HTR-8/SVneo (cell line): ENCODE results near the gene PLXNA4.

Experiments used
- DNase-seq: peaks from one replicate; pipeline ENCODE4 v3.0.0; 2011; ENCODE audit warnings: low spot score, mixed read lengths; ENCODE audit not compliant: insufficient read length
- FAIRE-seq: peaks from 2 replicates; lab custom pipeline; 2011; peaks lifted over from hg19 to GRCh38; lab: Jason Lieb, UNC

The PLXNA4 gene

DNA sequence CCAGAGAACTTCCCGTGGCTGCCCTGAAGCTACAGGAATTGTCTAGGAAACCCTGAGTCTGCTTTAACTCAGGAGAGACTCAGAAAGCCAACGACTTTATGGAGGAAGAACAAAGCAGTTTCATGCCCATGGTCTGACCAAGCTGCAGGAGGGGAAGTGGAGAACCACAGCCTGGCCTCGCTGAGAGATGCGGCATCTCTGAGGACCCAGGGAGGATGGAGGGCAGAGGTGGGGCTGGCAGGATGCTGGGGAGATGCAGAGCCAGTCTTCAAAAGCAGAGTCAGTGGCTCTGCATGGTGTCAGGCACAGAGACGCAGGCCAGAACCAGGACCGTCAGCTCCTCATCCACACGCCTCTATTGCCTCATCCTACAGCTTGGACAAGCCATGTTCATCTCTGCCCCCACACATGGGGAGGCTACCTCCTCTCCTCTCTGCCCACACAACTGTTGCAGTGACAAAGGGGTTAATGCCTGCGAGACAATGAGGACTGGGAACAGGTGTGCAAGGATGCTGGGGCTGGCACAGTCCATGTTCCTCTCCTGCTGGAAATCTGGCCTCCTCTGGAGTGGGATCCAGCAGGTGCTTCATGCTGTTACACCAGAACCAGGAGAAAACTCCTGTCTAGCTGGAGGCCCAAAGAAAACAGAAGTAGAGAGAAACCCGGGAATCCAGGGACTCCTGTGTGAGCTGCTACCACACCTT is 267.0 kb downstream of the PLXNA4 start:
- FAIRE-seq (no peak), DNase-seq (no peak)

DNA sequence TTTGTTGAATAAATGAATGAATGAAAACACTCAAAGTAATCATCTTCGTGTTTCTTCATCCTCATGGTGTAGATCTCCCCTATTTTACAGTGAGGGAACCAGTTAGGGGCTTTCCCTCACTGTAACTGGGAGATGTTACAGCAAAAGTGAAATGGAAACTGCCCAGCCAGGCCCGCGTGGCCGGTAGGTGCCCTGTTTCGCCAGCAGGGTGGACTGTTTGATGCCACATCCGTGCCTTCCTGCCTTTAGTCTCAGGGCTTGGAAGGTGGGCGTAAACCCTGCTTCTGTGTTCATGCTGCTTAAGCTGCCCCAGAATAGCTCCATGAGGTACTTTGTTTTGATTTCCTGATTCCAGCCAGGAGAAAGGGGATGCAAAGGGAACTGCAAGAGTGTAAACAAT is 268.8 kb downstream of the PLXNA4 start:
- no peak for DNase-seq
- FAIRE-seq = no peak

- FAIRE-seq (no peak), DNase-seq (no peak)
These were observed 275.5 kb downstream of the PLXNA4 start for GRCh38 chr7:132300599-132301277.

- DNase-seq (no peak), FAIRE-seq (no peak)
These were observed 277.5 kb downstream of the PLXNA4 start for GRCh38 chr7:132298790-132299189.

DNA sequence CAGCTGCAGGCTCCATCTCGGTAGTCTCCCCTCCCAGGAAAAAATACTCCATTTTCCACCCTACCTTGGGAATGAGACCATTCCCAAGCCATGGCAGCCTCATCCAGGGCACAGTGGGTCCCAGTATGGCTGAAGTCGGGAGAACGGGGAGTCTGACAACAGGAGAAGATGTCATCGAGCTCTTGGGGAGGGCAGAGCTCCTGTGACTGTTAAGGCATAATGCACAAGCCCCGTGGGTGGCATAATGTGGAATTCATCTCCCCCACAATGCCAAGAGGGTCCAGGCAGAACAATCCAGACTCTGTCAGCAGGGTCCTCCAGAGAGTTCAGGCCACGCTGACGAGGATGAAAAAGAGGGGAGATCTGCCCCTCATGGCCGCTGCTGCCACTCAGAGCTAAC is 279.4 kb downstream of the PLXNA4 start:
- no peak for DNase-seq
- FAIRE-seq = no peak

- no peak for FAIRE-seq
These were observed 281.1 kb downstream of the PLXNA4 start for GRCh38 chr7:132295175-132295574.

GRCh38 chr7:132292803-132293202 is 283.5 kb downstream of the PLXNA4 start:
- no peak for FAIRE-seq
- no peak for DNase-seq

More at GRCh38 chr7:132295175-132295574, 281.1 kb downstream of the PLXNA4 start:
- no peak for DNase-seq

DNA sequence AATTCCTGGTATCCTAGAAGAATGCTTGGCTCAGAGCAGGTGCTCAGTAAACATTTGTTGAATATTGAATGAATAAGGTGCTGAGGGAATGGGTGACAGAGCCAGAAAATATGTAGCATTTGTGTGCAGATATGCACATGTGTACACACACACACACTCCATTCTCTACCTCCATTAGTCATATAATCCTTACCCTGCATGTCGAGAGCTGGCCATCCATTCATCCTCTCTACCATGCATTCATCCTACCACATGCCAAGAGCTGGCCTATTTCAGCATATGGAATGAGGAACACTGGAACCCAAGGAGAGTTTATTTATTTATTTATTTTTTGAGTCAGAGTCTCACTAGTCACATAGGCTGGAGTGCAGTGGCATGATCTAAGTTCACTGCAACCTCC is 284.8 kb downstream of the PLXNA4 start:
- FAIRE-seq = no peak
- no peak for DNase-seq

- no peak for DNase-seq
- no peak for FAIRE-seq
These were observed 286.2 kb downstream of the PLXNA4 start for GRCh38 chr7:132290021-132290420.

GRCh38 chr7:132286836-132287235 is 289.4 kb downstream of the PLXNA4 start:
- FAIRE-seq (no peak), DNase-seq (no peak)

DNA sequence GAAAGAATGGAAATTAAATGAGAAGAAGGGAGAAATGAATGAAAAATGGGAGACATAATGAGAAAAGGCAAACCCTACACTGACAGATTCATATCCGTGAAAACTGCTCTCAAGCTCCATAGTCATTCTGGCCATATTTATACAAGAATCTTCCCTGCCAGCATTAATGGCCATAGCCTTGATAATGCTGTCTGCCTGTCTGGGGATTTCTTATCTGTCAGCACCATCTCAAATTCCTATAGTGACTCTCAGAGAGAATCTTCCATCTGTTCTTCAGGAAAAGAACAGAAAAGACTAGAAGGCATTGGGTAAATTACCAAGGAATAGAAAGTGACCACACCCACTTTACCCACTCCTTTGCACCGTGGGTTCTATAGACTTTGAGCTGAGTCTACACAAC is 295.9 kb downstream of the PLXNA4 start:
- DNase-seq = no peak
- FAIRE-seq = no peak

DNA sequence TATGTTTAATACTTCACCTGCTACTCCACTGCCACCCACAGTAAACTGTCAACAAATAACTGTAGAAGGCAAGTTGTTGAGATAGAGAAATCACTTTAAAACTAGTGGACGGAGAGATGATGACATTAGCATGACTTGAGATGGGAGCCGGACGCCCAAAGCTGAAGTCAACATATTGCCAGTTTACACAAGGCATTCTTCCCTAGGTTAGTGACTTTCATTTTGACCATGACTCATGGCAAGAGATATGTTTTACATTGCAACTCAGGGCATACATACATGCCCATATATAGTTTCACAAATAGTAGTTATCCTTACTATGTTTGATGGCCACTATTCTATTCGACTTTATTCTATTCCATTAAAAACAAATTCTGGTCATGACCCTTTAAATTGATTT is 296.6 kb downstream of the PLXNA4 start:
- DNase-seq = no peak
- no peak for FAIRE-seq

GRCh38 chr7:132276976-132277725 is 299.1 kb downstream of the PLXNA4 start:
- DNase-seq = no peak
- no peak for FAIRE-seq

DNA sequence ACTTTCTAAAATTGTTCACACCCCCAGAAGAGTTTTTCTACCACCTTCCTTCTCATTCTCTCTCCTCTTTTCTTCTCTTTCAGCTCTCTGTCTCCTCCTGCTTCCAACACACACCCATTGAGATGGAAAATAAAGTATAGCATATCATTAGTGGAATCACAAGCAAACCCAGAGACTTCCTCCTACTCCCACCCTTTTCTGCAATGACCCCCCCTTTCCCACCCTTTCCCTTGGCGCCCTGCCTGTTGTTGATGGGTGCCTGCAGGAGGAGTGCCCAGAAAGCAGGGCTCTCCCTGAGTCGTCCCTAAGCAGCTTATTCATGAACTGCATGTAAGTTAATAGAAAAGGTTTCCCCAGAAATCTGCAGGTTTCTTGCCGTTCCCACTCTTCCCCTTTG is 300.0 kb downstream of the PLXNA4 start:
- no peak for DNase-seq
- FAIRE-seq = no peak

DNA sequence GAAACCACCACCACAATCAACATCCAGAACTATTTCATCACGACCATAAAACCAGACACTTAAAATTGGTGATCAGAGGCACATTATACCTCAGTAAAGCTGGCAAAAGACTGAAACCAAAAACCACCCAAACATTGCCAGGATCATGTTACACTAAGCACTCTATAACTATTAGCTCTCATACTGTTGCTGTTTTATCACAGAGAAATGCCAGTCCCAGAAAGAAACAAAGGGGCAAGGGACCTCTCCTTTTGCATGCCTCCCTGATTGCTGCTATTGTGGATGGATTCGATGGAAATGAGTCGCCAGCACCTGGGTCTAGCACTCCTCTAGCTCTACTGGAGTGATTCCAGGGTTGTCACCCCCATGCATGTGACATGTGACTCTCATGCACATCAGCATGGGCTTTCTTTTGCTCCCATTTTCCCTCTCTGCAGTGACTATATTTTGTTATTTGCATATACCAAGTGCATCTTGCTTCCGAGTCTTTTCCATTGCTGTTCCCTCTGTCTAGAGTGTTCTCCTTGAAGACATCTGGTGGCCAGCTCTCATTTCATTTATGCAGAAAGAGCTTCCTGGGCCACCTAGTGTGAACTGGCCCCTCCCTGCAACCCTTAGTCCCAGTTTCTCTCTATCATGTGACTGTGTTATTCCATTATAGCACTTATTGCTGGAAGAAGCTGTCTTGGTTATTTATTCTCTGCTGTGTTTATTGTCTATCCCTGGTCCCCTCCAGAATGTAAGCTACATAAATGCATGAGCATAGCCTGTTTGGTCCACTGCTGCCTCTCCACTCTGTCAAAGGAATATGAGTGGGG is 300.6 kb downstream of the PLXNA4 start:
- FAIRE-seq = no peak
- DNase-seq = no peak

DNA sequence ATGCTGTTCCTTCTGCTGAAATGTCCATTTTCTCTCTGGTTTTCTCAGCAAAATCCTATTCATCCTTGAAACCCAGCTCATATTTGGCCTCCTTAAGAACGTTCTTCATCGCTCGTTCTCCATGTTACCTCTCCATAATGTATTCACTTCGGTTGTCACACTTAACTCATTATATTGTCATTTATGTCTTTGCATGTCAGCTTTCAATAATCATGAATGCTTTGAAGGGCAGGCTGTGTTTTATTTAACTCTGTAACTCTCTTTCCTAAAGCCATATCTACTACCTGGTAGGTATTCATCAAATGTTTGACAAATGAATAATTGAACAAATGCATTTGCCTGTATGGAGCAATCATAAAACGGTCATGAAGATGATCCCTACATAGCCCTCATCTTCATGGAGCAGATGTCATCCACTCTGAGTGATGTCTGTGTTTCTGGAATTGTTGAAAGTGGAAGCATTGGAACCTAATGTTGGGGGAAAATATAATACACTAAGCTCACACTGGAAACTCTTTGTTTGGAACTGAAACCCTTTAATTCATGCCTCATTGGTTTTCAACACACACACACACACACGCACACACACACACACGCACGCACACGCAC is 303.4 kb downstream of the PLXNA4 start:
- no peak for FAIRE-seq
- no peak for DNase-seq

DNA sequence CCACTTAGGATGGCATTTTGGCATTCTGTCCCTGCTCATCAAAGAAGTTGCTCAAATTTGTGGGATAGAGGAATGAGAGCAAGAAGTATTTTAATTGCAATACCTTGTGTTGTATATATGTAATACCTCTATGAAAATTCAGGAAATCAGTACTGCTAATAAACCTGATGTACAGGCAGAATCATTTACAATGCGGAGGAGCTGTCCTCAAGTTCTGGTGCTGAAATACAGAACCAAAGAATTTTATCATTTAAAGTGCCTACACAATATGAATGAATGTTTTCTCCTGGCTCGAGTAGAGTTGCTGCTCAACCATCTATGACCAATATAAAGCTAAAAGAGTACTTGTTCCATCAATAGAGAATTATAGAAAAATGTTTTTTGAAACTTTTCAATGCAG is 305.8 kb downstream of the PLXNA4 start:
- no peak for FAIRE-seq
- no peak for DNase-seq

DNA sequence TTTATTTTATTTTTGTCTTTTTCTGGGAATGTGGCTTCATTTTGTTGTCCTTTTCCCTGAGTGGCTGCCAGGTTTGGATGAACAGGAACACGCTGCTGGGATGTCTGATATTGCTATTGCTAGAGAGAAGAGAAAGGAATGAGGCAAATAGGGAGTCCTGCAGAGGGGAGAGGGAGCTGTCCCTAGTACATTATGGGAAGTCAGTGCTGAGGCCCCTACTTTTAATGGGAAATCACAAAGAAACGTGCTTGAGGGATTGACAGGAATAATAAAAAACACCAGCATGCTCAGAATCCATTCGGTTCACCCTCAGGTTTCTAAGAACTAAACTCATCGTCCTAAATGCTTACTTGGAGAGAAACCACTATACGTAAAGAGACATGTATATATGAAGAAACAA is 306.6 kb downstream of the PLXNA4 start:
- no peak for FAIRE-seq
- DNase-seq = no peak

GRCh38 chr7:132263151-132263550 is 313.1 kb downstream of the PLXNA4 start:
- FAIRE-seq = no peak
- DNase-seq = no peak

DNA sequence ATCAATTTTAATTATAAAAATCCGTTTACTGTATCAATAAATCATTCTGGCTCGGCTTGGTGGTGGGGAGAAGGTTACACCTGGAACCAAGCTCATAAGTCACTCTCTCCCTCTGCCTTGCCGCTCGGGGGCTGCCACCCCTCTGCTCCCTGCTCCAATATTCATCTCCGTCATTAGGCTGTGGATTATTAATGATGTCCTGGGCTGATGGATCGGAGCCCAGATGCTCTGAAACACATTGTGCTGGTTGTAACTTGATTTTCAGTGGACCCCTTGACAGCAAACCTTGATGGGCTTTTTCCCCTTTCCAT is 314.2 kb downstream of the PLXNA4 start:
- FAIRE-seq = no peak
- DNase-seq = no peak
